ENCODE results near the gene SETD3. TPM values are rescaled to one million over a fixed set of nuclear protein-coding genes. Genes with fewer than 3 reads are reported as not detected.

SETD3 gene
- total RNA-seq, 2 donors from 2014 or later, result 34.6 to 39.4 TPM

DNA sequence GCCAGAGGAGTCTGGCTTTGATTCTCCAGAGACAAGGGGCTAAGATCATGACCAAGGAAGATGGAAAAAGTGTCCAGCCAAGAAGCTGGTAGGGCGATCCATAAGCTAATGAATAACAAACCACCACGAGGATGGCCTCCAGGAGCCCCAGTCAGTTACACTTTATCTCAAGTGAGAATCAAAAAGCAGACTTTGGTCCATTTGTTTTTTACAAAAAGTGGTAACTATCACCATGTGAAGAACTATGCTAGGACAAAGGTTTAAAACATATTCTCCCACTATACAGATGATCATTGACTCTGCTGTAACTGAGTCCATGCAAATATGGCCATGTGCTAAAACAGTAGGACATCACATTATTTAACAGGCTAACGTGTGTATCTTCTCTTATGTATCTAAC is 13.9 kb downstream of the SETD3 start:
- no peak for TF ChIP-seq CTCF (IDR thresholded peaks at IDR 0.05)
- TF ChIP-seq POLR2A (IDR thresholded peaks at IDR 0.05), result no peak
- H3K4me3 ChIP-seq, result no peak overlapping the region
- DNase-seq (no peak), ATAC-seq (no peak)
- intact Hi-C loops (cut with DNase I), result no loop called here
- no peaks in the 10 kb centered on the region for H3K4me1 ChIP-seq
- no peaks in the 10 kb centered on the region for H3K27me3 ChIP-seq
- 65 to 73% methylated on average over 3 of the region's 3 CpGs for WGBS, 2 donors
- H3K27ac ChIP-seq, result no peak overlapping the region
- H3K9me3 ChIP-seq, result no peaks in the 10 kb centered on the region
- H3K36me3 ChIP-seq (replicated peaks in 1 of 2; ENCODE audit: insufficient read depth in 1 of 2, low read depth in 2 of 2), result peaks cover 0 to 10% of the 10 kb centered on the region in 2 donors

DNA sequence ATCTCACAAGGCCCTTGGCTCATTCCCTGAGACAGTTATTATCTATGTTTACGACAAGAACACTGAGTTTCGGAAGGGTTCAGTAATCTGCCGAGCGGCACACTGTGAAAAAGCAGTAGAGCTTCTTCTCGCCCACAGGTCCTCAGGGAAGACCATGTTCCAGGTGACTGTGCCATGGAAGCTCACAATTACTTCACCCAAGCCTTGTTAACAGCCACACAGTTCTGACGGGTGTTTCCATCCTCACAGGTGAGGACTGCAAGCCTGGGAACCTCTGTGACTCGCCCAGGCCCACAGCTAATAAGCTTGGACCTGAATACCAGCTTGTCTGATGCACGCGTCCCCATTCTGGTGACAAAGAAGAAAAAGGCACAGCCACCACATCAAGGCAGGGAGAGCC is 15.4 kb downstream of the SETD3 start:
- 75 to 86% methylated on average over 9 of the region's 9 CpGs for WGBS, 2 donors
- intact Hi-C loops (cut with DNase I), result no loop called here
- DNase-seq, result no peak

GRCh38 chr14:99463974-99464373 is 16.7 kb downstream of the SETD3 start:
- TF ChIP-seq POLR2A (IDR thresholded peaks at IDR 0.05) (no peak), CTCF (IDR thresholded peaks at IDR 0.05) (no peak)

More for the DNA sequence above, 15.4 kb downstream of the SETD3 start:
- peaks cover 0 to 12% of the 10 kb centered on the region in 2 donors for H3K36me3 ChIP-seq (replicated peaks in 1 of 2; ENCODE audit: insufficient read depth in 1 of 2, low read depth in 2 of 2)
- no peak overlapping the region for H3K27ac ChIP-seq
- TF ChIP-seq POLR2A (IDR thresholded peaks at IDR 0.05) (no peak), CTCF (IDR thresholded peaks at IDR 0.05) (no peak)
- H3K4me1 ChIP-seq, result no peaks in the 10 kb centered on the region
- ATAC-seq, result no peak
- no peaks in the 10 kb centered on the region for H3K9me3 ChIP-seq
- no peaks in the 10 kb centered on the region for H3K27me3 ChIP-seq
- H3K4me3 ChIP-seq, result no peak overlapping the region

GRCh38 chr14:99462210-99462609 is 18.4 kb downstream of the SETD3 start:
- TF ChIP-seq CTCF (IDR thresholded peaks at IDR 0.05) (no peak), POLR2A (IDR thresholded peaks at IDR 0.05) (no peak)
- no peaks in the 10 kb centered on the region for H3K27me3 ChIP-seq
- no peak overlapping the region for H3K27ac ChIP-seq
- WGBS, 2 donors, result 66 to 79% methylated on average over 6 of the region's 6 CpGs
- DNase-seq, result no peak
- intact Hi-C loops (cut with DNase I), result no loop called here
- no peaks in the 10 kb centered on the region for H3K4me1 ChIP-seq
- no peak for ATAC-seq
- no peak overlapping the region for H3K4me3 ChIP-seq
- peaks cover 0 to 12% of the 10 kb centered on the region in 2 donors for H3K36me3 ChIP-seq (replicated peaks in 1 of 2; ENCODE audit: insufficient read depth in 1 of 2, low read depth in 2 of 2)
- no peaks in the 10 kb centered on the region for H3K9me3 ChIP-seq

More at GRCh38 chr14:99463974-99464373, 16.7 kb downstream of the SETD3 start:
- Histone ChIP-seq H3K4me3 (no peak overlapping the region), H3K36me3 (replicated peaks in 1 of 2; ENCODE audit: insufficient read depth in 1 of 2, low read depth in 2 of 2) (peaks cover 0 to 12% of the 10 kb centered on the region in 2 donors), H3K4me1 (no peaks in the 10 kb centered on the region), H3K27ac (no peak overlapping the region), H3K9me3 (no peaks in the 10 kb centered on the region), H3K27me3 (no peaks in the 10 kb centered on the region)
- no peak for ATAC-seq
- intact Hi-C loops (cut with DNase I), result no loop called here
- no peak for DNase-seq
- WGBS, 2 donors, result 78 to 81% methylated on average over 4 of the region's 4 CpGs

- TF ChIP-seq POLR2A (IDR thresholded peaks at IDR 0.05) (no peak), CTCF (IDR thresholded peaks at IDR 0.05) (no peak)
- DNase-seq, result no peak
- 92 to 94% methylated on average over 5 of the region's 5 CpGs for WGBS, 2 donors
- no peak overlapping the region for H3K4me3 ChIP-seq
- H3K36me3 ChIP-seq (replicated peaks in 1 of 2; ENCODE audit: insufficient read depth in 1 of 2, low read depth in 2 of 2), result peaks cover 0 to 12% of the 10 kb centered on the region in 2 donors
- no peaks in the 10 kb centered on the region for H3K27me3 ChIP-seq
- no peaks in the 10 kb centered on the region for H3K4me1 ChIP-seq
- no peak for ATAC-seq
- H3K9me3 ChIP-seq, result no peaks in the 10 kb centered on the region
- intact Hi-C loops (cut with DNase I), result no loop called here
- H3K27ac ChIP-seq, result no peak overlapping the region
Observed at GRCh38 chr14:99461411-99462085, 19.1 kb downstream of the SETD3 start.
